Measurements from ENCODE around the gene SPINT2.

- no peak for TF ChIP-seq SNAI2 (CRISPR knock-in tag; IDR thresholded peaks at IDR 0.05)
- no peak for TF ChIP-seq ARNTL (CRISPR knock-in tag; IDR thresholded peaks at IDR 0.05; ENCODE audit: borderline replicate concordance, low read depth)
- no peak for TF ChIP-seq TOX (CRISPR knock-in tag; IDR thresholded peaks at IDR 0.05; ENCODE audit: borderline replicate concordance)
- no peak for TF ChIP-seq GLIS3 (CRISPR knock-in tag; IDR thresholded peaks at IDR 0.05)
- TF ChIP-seq RARB (CRISPR knock-in tag; IDR thresholded peaks at IDR 0.05), result no peak
- no peak for TF ChIP-seq PATZ1 (CRISPR knock-in tag; IDR thresholded peaks at IDR 0.05; ENCODE audit: borderline replicate concordance)
- TF ChIP-seq ZFP3 (CRISPR knock-in tag; IDR thresholded peaks at IDR 0.05), result no peak
- no peak for TF ChIP-seq ESRRG (CRISPR knock-in tag; IDR thresholded peaks at IDR 0.05)
These were observed 12.8 kb upstream of the SPINT2 start for GRCh38 chr19:38251564-38252051.

Measured in SK-N-SH treated with all-trans-retinoic acid at 6 μM for 48 hours (cell line).